Tibial nerve (tissue), 4 donors: Measurements from ENCODE around the gene THNSL1.

Experiments
- EP300 ChIP-seq, 2 donors: sonication (generic); formaldehyde crosslinking; IDR thresholded peaks; one replicate each; pipeline ENCODE4 v1.6.1; 2017; ENCODE audit warnings: antibody characterized with exemption in 2 of 2, mild to moderate bottlenecking in 1 of 2
- POLR2A ChIP-seq, 2 donors: fragments of 450-650 bp; IDR thresholded peaks; one replicate each; pipeline ENCODE4 v1.6.1; 2017; ENCODE audit warnings: antibody characterized with exemption in 2 of 2, mild to moderate bottlenecking in 2 of 2, moderate library complexity in 2 of 2
- TF ChIP-seq, protein P1 (sequence below), 5 experiments: fragments of 200-600 bp in 3 of 5; fragments of 450-650 bp in 2 of 5; sonication (generic) in 3 of 5; IDR thresholded peaks; one replicate each; pipeline ENCODE4 v1.5.1; 2016 to 2019; ENCODE audit warnings: antibody characterized with exemption in 5 of 5, mild to moderate bottlenecking in 3 of 5, moderate library complexity in 2 of 5

DNA sequence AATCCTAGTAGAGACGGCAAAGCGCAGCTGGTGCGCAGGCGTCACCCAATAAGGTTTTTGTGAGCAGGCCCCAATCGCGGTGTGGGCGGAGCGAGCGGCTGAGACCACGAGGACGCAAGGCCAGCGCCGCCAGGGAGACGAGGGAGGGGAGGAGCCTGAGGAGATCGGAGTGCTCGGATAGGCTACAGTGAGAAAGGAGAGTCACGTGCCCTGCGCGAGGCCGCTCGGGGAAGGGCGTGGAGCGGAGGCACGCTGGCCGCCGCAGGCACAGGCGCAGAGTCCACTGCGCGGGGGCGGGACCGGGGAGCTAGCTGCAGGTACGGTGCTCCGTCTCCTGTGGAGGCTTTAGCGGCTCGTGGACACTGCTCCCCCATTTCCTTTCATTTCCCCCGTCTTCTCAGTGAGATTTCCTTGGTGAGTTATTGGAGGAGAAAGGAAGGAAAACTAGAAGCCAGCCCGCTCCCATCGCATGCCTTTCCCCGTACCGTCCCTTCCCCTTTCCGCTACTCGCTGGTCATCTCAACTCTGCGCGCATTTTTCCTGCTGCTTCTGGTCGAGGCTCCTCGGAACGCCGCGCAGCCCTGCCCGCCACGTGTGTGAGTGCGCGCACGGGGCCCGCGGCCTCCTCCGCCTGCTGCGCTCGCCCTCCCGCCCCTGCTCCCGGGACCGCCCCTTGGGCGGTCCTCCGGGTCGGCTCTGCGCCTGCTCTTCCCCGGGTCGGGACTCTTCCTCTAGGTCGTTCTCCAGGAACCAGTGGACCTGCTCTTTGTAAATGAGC is at the start of gene THNSL1:
- TF ChIP-seq, protein P1, sequence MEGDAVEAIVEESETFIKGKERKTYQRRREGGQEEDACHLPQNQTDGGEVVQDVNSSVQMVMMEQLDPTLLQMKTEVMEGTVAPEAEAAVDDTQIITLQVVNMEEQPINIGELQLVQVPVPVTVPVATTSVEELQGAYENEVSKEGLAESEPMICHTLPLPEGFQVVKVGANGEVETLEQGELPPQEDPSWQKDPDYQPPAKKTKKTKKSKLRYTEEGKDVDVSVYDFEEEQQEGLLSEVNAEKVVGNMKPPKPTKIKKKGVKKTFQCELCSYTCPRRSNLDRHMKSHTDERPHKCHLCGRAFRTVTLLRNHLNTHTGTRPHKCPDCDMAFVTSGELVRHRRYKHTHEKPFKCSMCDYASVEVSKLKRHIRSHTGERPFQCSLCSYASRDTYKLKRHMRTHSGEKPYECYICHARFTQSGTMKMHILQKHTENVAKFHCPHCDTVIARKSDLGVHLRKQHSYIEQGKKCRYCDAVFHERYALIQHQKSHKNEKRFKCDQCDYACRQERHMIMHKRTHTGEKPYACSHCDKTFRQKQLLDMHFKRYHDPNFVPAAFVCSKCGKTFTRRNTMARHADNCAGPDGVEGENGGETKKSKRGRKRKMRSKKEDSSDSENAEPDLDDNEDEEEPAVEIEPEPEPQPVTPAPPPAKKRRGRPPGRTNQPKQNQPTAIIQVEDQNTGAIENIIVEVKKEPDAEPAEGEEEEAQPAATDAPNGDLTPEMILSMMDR (IDR thresholded peaks at IDR 0.05), result peak in 2 of 5 experiments; percentile 16 to 22
- TF ChIP-seq POLR2A (IDR thresholded peaks at IDR 0.05) (peak; percentile 69 to 83), EP300 (IDR thresholded peaks at IDR 0.05) (peak; percentile 19 to 89)
